Measurements from ENCODE around the gene REXO4. TPM values are rescaled to one million over a fixed set of nuclear protein-coding genes. Genes with fewer than 3 reads are reported as not detected.

REXO4 gene
- polyA plus RNA-seq, 1 donor from 2014 or later = 16.1 TPM

GRCh38 chr9:133433351-133433843, 15.6 kb upstream of the REXO4 start:
- Histone ChIP-seq H3K4me2 (ENCODE audit: low read length) (no peak overlapping the region), H3K27me3 (ENCODE audit: insufficient read depth, low read depth, low read length) (peaks cover 17% of the 10 kb centered on the region), H3K79me2 (replicated peaks; ENCODE audit: insufficient read depth, low read length) (no peaks in the 10 kb centered on the region), H3K4me3 (ENCODE audit: low read length) (no peak overlapping the region), H2AFZ (ENCODE audit: low read depth, low read length) (no peak overlapping the region), H3K9ac (ENCODE audit: low read length) (no peak overlapping the region), H3K36me3 (ENCODE audit: insufficient read depth, low read length) (no peaks in the 10 kb centered on the region), H3K9me2 (ENCODE audit: insufficient read depth, low read length) (no peaks in the 10 kb centered on the region), H4K20me1 (ENCODE audit: insufficient read depth) (no peaks in the 10 kb centered on the region), H3F3A (ENCODE audit: insufficient read depth, low read length, poor library complexity, severe bottlenecking) (no peaks in the 10 kb centered on the region), H3K27ac (ENCODE audit: low read length) (no peak overlapping the region), H3K9me3 (ENCODE audit: low read length) (no peaks in the 10 kb centered on the region)
- TF ChIP-seq TAF1 (IDR thresholded peaks at IDR 0.05; ENCODE audit: low read depth) = no peak
- TF ChIP-seq MXI1 (conservative IDR thresholded peaks at IDR 0.05; ENCODE audit: poor library complexity, severe bottlenecking) = no peak
- no peak for TF ChIP-seq RAD21 (conservative IDR thresholded peaks at IDR 0.05)
- TF ChIP-seq SMC3 (conservative IDR thresholded peaks at IDR 0.05; ENCODE audit: poor library complexity) = no peak
- no peak for TF ChIP-seq EZH2 (IDR thresholded peaks at IDR 0.05; ENCODE audit: borderline replicate concordance, insufficient read depth, low read length, poor library complexity, severe bottlenecking)
- TF ChIP-seq CTCF (IDR thresholded peaks at IDR 0.05; ENCODE audit: poor library complexity, severe bottlenecking) = no peak
- TF ChIP-seq REST (IDR thresholded peaks at IDR 0.05; ENCODE audit: borderline replicate concordance) = no peak
- TF ChIP-seq EP300 (conservative IDR thresholded peaks at IDR 0.05; ENCODE audit: poor library complexity, severe bottlenecking) = no peak
- TF ChIP-seq POLR2AphosphoS5 (IDR thresholded peaks at IDR 0.05) = no peak

- H3K36me3 ChIP-seq (ENCODE audit: insufficient read depth, low read length) = no peaks in the 10 kb centered on the region
- no peak overlapping the region for H3K4me3 ChIP-seq (ENCODE audit: low read length)
- H3K4me2 ChIP-seq (ENCODE audit: low read length) = no peak overlapping the region
Measured at GRCh38 chr9:133430244-133430643, 12.4 kb upstream of the REXO4 start.

More at GRCh38 chr9:133430244-133430643, 12.4 kb upstream of the REXO4 start:
- Histone ChIP-seq H3K27me3 (ENCODE audit: insufficient read depth, low read depth, low read length) (peaks cover 27% of the 10 kb centered on the region), H3F3A (ENCODE audit: insufficient read depth, low read length, poor library complexity, severe bottlenecking) (no peaks in the 10 kb centered on the region), H4K20me1 (ENCODE audit: insufficient read depth) (no peaks in the 10 kb centered on the region), H2AFZ (ENCODE audit: low read depth, low read length) (no peak overlapping the region), H3K9ac (ENCODE audit: low read length) (no peak overlapping the region), H3K9me3 (ENCODE audit: low read length) (peaks cover 10% of the 10 kb centered on the region), H3K9me2 (ENCODE audit: insufficient read depth, low read length) (no peaks in the 10 kb centered on the region), H3K27ac (ENCODE audit: low read length) (no peak overlapping the region), H3K79me2 (replicated peaks; ENCODE audit: insufficient read depth, low read length) (no peaks in the 10 kb centered on the region)
- TF ChIP-seq EP300 (conservative IDR thresholded peaks at IDR 0.05; ENCODE audit: poor library complexity, severe bottlenecking) = no peak
- no peak for TF ChIP-seq CTCF (IDR thresholded peaks at IDR 0.05; ENCODE audit: poor library complexity, severe bottlenecking)
- no peak for TF ChIP-seq EZH2 (IDR thresholded peaks at IDR 0.05; ENCODE audit: borderline replicate concordance, insufficient read depth, low read length, poor library complexity, severe bottlenecking)
- no peak for TF ChIP-seq TAF1 (IDR thresholded peaks at IDR 0.05; ENCODE audit: low read depth)
- TF ChIP-seq MXI1 (conservative IDR thresholded peaks at IDR 0.05; ENCODE audit: poor library complexity, severe bottlenecking) = no peak
- TF ChIP-seq RAD21 (conservative IDR thresholded peaks at IDR 0.05) = no peak
- no peak for TF ChIP-seq REST (IDR thresholded peaks at IDR 0.05; ENCODE audit: borderline replicate concordance)
- TF ChIP-seq SMC3 (conservative IDR thresholded peaks at IDR 0.05; ENCODE audit: poor library complexity) = no peak

All from neural cell (in vitro differentiated cells).